K562 (cell line): ENCODE measurements around the gene ZNF628. TPM values are rescaled to one million over a fixed set of nuclear protein-coding genes. Genes with fewer than 3 reads are reported as not detected.
A peak's percentile ranks its signal among the peaks of the same experiment; 100 is the strongest.

Experiments used
- CBX1 ChIP-seq: sonication (generic); IDR thresholded peaks from 2 replicates; pipeline ENCODE4 v1.6.1; 2016; ENCODE audit warnings: antibody characterized with exemption, low read depth, mild to moderate bottlenecking
- CXXC5 ChIP-seq: fragments of 250-450 bp; sonication (Bioruptor Pico); IDR thresholded peaks from 2 replicates; pipeline ENCODE4 v1.8.0; 2022; ENCODE audit warnings: inconsistent platforms, mild to moderate bottlenecking, moderate library complexity
- ERF ChIP-seq: fragments of 450-650 bp; formaldehyde crosslinking; IDR thresholded peaks from 2 replicates; pipeline ENCODE4 v1.4.0; 2020; ENCODE audit warnings: mild to moderate bottlenecking, mixed read lengths
- EWSR1 ChIP-seq: fragments of 450-650 bp; IDR thresholded peaks from 2 replicates; pipeline ENCODE4 v1.6.1; 2018; ENCODE audit warnings: borderline replicate concordance, mild to moderate bottlenecking, low read depth, moderate library complexity; ENCODE audit not compliant: partially characterized antibody
- NFRKB ChIP-seq: fragments of 450-650 bp; IDR thresholded peaks from 2 replicates; pipeline ENCODE4 v1.6.1; 2016; ENCODE audit warnings: low read depth
- NR2C2 ChIP-seq, 2 experiments: fragments of 200-800 bp in 1 of 2; sonication (Bioruptor generic) in 1 of 2; sonication (generic) in 1 of 2; formaldehyde crosslinking in 1 of 2; IDR thresholded peaks; 2 replicates each; pipeline versions ENCODE4 v1.6.1 to v1.8.0; 2016 to 2022; ENCODE audit warnings: mild to moderate bottlenecking in 1 of 2, missing compliant biosample characterization in 1 of 2, missing genetic modification characterization in 1 of 2, missing genetic modification reagents in 1 of 2
- SAP30 ChIP-seq: fragments of 200-600 bp; sonication (generic); IDR thresholded peaks from 2 replicates; pipeline ENCODE4 v1.6.1; 2012; ENCODE audit warnings: borderline replicate concordance, low read depth, mild to moderate bottlenecking, moderate library complexity, low read length, control low read depth, inconsistent platforms; ENCODE audit not compliant: insufficient read depth, poor library complexity, severe bottlenecking
- SMARCA5 ChIP-seq: fragments of 450-650 bp; IDR thresholded peaks from 2 replicates; pipeline ENCODE4 v1.6.1; 2016
- SP2 ChIP-seq: IDR thresholded peaks from 2 replicates; pipeline ENCODE4 v1.6.1; 2011; ENCODE audit warnings: mild to moderate bottlenecking, low read depth, low read length, moderate library complexity; ENCODE audit not compliant: poor library complexity, severe bottlenecking; ENCODE audit errors: extremely low read depth
- TAF15 ChIP-seq: fragments of 200-400 bp; formaldehyde crosslinking; IDR thresholded peaks from 2 replicates; pipeline ENCODE4 v1.6.1; 2017; ENCODE audit warnings: mild to moderate bottlenecking, low read depth, low read length, moderate library complexity
- TOE1 ChIP-seq, 2 experiments: fragments of 450-650 bp in 1 of 2; sonication (generic) in 1 of 2; formaldehyde crosslinking in 1 of 2; IDR thresholded peaks; 2 replicates each; pipeline versions ENCODE4 v1.7.1 to v1.8.0; 2016 to 2022; ENCODE audit warnings: borderline replicate concordance in 2 of 2, mild to moderate bottlenecking in 2 of 2, antibody characterized with exemption in 1 of 2, inconsistent platforms in 1 of 2, low read depth in 1 of 2, missing genetic modification reagents in 1 of 2, moderate library complexity in 1 of 2
- U2AF1 ChIP-seq: fragments of 200-400 bp; formaldehyde crosslinking; optimal IDR thresholded peaks from 2 replicates; pipeline ENCODE3; 2017; ENCODE audit warnings: mild to moderate bottlenecking, low read depth, low read length, moderate library complexity
- ZNF311 ChIP-seq: fragments of 250-450 bp; sonication (Bioruptor Pico); IDR thresholded peaks from 2 replicates; pipeline ENCODE4 v1.4.0; 2020; ENCODE audit warnings: mild to moderate bottlenecking, moderate library complexity
- ZNF431 ChIP-seq: sonication (generic); formaldehyde crosslinking; IDR thresholded peaks from 2 replicates; pipeline ENCODE4 v1.8.0; 2022; ENCODE audit warnings: mild to moderate bottlenecking, missing genetic modification reagents
- ZNF436 ChIP-seq: fragments of 250-450, 450-650 bp; sonication (Bioruptor Pico); formaldehyde crosslinking; IDR thresholded peaks from 2 replicates; pipeline ENCODE4 v1.7.0; 2020; ENCODE audit warnings: mild to moderate bottlenecking
- polyA plus RNA-seq, 8 experiments: library from polyadenylated mRNA; depleted of rRNA in 4 of 8; stranded (reverse) in 5 of 8; unstranded in 3 of 8; fragments of >200 nt; fragmentation: Nextera tagmentation in 2 of 8; fragmentation: Illumina TruSeq in 1 of 8; extraction: Ambion mirVana in 2 of 8; extraction: Trizol in 1 of 8; gene quantifications; 2 replicates each; pipeline versions ENCODE4 v1.2.1 to v1.2.3, GENCODE V29; 2011 to 2014; ENCODE audit warnings: inconsistent platforms in 1 of 8, missing spikeins in 1 of 8
- total RNA-seq, 7 experiments: library from RNA; depleted of rRNA in 6 of 7; stranded (reverse); fragments of >200 nt in 6 of 7; fragmentation: Illumina TruSeq in 2 of 7; extraction: Trizol in 2 of 7; gene quantifications; 2 replicates each; pipeline versions ENCODE4 v1.2.1 to v1.2.3, GENCODE V29; 2011 to 2021; ENCODE audit warnings: low replicate concordance in 1 of 7
- TF ChIP-seq, protein P1 (sequence below): fragments of 450-650 bp; conservative IDR thresholded peaks from 2 replicates; pipeline ENCODE4 v1.6.1; 2016; ENCODE audit warnings: missing genetic modification characterization, low read depth, mild to moderate bottlenecking, missing compliant biosample characterization, moderate library complexity
- TF ChIP-seq, protein P2 (sequence below): sonication (generic); formaldehyde crosslinking; IDR thresholded peaks from 2 replicates; pipeline ENCODE4 v1.8.0; 2022; ENCODE audit warnings: mild to moderate bottlenecking, missing genetic modification reagents
- TF ChIP-seq, protein P3 (sequence below): fragments of 250-450 bp; sonication (Bioruptor Pico); IDR thresholded peaks from 2 replicates; pipeline ENCODE4 v1.5.0; 2020; ENCODE audit warnings: mild to moderate bottlenecking

Gene ZNF628
- total and polyA plus RNA-seq, 9 of the 15 experiments (the other 6 are each of a cell fraction or from before 2014, with no cell fraction given) = 0.13 to 13.6 (median 2.2) TPM; not detected in 3

DNA sequence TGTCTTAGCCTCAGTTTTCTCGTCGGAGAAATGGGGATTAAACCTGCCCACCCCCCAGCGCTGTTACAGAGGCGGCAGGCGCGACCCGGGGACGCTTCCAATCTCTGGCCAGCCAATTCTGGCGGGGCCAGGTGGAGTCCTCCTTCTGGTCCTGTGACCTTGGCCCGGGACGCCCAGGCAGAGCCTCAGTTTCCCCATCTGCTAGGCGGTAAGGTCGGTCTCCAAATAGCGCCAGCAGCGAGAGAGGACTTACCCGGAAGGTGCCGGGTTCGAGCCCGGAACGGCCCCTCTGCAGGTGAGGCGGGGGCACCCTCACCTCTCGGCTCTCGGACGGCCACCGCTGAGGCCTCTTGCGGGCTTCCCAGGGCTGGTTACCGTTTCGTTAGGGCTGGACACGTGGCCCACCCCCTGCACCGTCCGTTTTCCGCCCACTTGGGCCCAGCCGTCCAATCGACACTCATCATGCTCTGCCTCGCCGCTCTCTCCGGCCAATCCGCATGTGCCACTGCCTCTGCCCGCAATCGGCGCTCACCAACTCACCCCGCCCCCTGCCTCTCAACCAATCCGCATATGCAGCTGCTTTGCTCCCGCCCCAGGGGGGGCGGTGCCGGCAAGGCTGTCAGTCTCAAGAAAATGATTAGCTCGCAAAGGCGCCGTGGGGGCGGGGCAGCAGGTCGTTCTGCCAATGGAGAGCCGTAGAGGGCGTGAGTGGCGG is 15.0 kb upstream of the ZNF628 start, which contains the start of gene ISOC2 (continued):
- TF ChIP-seq NR2C2 (CRISPR knock-in tag; IDR thresholded peaks at IDR 0.05) (peak; percentile 52; the same call in 1 of the 2 replicates), NR2C2 (tag; IDR thresholded peaks at IDR 0.05) (peak; percentile 62), NFRKB (peak; percentile 90), TOE1 (IDR thresholded peaks at IDR 0.05; ENCODE audit: borderline replicate concordance) (peak; percentile 77), TOE1 (CRISPR knock-in tag; IDR thresholded peaks at IDR 0.05; ENCODE audit: borderline replicate concordance, low read depth) (no peak), SMARCA5 (peak; percentile 99), EWSR1 (no peak), U2AF1 (no peak), ERF (peak; percentile 85; the same call in 1 of the 2 replicates), ZNF436 (CRISPR knock-in tag) (no peak), ZNF431 (CRISPR knock-in tag) (no peak), SAP30 (peak; percentile 67), ZNF311 (no peak), TAF15 (no peak), CXXC5 (peak; percentile 75), CBX1 (peak; percentile 95; the same call in 1 of the 2 replicates), SP2 (peak; percentile 79)
- TF ChIP-seq, protein P1, sequence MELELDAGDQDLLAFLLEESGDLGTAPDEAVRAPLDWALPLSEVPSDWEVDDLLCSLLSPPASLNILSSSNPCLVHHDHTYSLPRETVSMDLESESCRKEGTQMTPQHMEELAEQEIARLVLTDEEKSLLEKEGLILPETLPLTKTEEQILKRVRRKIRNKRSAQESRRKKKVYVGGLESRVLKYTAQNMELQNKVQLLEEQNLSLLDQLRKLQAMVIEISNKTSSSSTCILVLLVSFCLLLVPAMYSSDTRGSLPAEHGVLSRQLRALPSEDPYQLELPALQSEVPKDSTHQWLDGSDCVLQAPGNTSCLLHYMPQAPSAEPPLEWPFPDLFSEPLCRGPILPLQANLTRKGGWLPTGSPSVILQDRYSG (tag) = 0 out of 2 replicates have a peak, but pooled peaks have one; percentile 57
- TF ChIP-seq, protein P2, sequence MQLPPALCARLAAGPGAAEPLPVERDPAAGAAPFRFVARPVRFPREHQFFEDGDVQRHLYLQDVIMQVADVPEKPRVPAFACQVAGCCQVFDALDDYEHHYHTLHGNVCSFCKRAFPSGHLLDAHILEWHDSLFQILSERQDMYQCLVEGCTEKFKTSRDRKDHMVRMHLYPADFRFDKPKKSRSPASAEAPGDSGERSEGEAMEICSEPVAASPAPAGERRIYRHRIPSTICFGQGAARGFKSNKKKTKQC = peak; percentile 90
- TF ChIP-seq, protein P3, sequence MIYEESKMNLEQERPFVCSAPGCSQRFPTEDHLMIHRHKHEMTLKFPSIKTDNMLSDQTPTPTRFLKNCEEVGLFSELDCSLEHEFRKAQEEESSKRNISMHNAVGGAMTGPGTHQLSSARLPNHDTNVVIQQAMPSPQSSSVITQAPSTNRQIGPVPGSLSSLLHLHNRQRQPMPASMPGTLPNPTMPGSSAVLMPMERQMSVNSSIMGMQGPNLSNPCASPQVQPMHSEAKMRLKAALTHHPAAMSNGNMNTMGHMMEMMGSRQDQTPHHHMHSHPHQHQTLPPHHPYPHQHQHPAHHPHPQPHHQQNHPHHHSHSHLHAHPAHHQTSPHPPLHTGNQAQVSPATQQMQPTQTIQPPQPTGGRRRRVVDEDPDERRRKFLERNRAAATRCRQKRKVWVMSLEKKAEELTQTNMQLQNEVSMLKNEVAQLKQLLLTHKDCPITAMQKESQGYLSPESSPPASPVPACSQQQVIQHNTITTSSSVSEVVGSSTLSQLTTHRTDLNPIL (CRISPR knock-in tag) = 0 out of 2 replicates have a peak, but pooled peaks have one; percentile 48
